Measurements from ENCODE around the gene LARP1.

- no peak for TF ChIP-seq EZH2 (IDR thresholded peaks at IDR 0.05)
- TF ChIP-seq POLR2AphosphoS5 (IDR thresholded peaks at IDR 0.05; ENCODE audit: borderline replicate concordance, low read depth, low read length), result no peak
Measured at GRCh38 chr5:154836225-154836624, 81.0 kb downstream of the LARP1 start.
